Right lobe of liver (tissue), 4 donors: Measurements from ENCODE around the gene UTP25.

Experiments
- POLR2A ChIP-seq: fragments of 450-650 bp; IDR thresholded peaks from one replicate; pipeline ENCODE4 v1.6.1; 2017; ENCODE audit warnings: antibody characterized with exemption, mild to moderate bottlenecking
- TF ChIP-seq, protein P1 (sequence below), 4 donors: fragments of 200-600 bp in 3 of 4; fragments of 450-650 bp in 1 of 4; IDR thresholded peaks; one replicate each; pipeline versions ENCODE4 v1.5.1 to v1.8.0; 2016 to 2022; ENCODE audit warnings: antibody characterized with exemption in 4 of 4, mild to moderate bottlenecking in 2 of 4
- donor health status: DM: no; HTN: no; CAD: no.
- donor health status: DM: no; HTN: no; CAD: no.
- donor health status: DM: no; HTN: yes; CAD: no.

DNA sequence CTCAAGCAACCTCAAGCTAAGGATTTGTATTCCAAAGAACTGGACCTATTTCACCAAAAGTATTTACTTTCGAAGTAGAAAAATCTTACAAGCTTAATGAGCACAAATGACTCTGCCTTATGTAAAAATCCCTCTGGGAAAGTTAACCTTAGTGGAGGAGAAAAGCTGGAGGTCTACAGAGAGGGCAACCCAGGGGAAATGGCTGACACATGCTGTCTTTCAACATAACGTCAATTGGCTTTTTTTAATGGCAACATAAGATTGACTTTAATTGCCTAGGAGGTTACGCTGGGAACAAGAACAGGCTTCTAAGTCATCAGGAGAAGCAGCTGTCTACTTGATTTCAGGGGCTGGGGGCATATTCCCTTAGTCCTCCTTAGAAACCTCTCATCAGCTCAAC lies 52.3 kb downstream of the UTP25 start:
- TF ChIP-seq, protein P1, sequence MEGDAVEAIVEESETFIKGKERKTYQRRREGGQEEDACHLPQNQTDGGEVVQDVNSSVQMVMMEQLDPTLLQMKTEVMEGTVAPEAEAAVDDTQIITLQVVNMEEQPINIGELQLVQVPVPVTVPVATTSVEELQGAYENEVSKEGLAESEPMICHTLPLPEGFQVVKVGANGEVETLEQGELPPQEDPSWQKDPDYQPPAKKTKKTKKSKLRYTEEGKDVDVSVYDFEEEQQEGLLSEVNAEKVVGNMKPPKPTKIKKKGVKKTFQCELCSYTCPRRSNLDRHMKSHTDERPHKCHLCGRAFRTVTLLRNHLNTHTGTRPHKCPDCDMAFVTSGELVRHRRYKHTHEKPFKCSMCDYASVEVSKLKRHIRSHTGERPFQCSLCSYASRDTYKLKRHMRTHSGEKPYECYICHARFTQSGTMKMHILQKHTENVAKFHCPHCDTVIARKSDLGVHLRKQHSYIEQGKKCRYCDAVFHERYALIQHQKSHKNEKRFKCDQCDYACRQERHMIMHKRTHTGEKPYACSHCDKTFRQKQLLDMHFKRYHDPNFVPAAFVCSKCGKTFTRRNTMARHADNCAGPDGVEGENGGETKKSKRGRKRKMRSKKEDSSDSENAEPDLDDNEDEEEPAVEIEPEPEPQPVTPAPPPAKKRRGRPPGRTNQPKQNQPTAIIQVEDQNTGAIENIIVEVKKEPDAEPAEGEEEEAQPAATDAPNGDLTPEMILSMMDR (IDR thresholded peaks at IDR 0.05), result no peak
- no peak for TF ChIP-seq POLR2A
